Fibroblast of pulmonary artery (primary cell): ENCODE data around the gene TRIO.

ENCODE experiments used
- DNase-seq: peaks from one replicate; pipeline ENCODE4 v3.0.0-alpha.2; 2010; ENCODE audit warnings: low read depth
- H3K4me3 ChIP-seq: replicated peaks from 2 replicates; pipeline ENCODE4 v1.5.1; 2011; ENCODE audit warnings: low read depth, mild to moderate bottlenecking, control low read depth, low read length, moderate library complexity
- TF ChIP-seq, protein P1 (sequence below): IDR thresholded peaks from 2 replicates; pipeline ENCODE4 v1.5.1; 2011; ENCODE audit warnings: mild to moderate bottlenecking, control low read depth, low read length, inconsistent platforms; ENCODE audit errors: missing control alignments

Gene TRIO

DNA sequence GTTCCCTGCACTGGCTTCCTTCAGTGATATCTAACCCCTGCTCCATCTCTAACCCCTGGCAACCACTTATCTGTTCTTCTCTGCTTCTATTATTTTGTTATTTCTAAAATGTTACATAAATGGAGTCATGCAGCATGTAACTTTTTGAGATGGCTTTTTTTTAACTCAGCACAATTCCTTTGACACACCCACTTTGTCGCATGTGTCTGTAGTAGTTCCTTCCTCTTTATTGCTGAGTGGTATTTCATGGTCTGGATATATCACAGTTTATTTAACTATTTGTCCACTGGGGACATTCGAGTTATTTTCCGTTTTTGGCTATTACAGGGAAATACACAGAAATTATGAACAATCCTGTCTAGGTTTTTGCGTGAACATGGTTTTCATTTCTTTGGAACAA lies 200.2 kb downstream of the TRIO start:
- DNase-seq = no peak
- no peak overlapping the region for H3K4me3 ChIP-seq
- TF ChIP-seq, protein P1, sequence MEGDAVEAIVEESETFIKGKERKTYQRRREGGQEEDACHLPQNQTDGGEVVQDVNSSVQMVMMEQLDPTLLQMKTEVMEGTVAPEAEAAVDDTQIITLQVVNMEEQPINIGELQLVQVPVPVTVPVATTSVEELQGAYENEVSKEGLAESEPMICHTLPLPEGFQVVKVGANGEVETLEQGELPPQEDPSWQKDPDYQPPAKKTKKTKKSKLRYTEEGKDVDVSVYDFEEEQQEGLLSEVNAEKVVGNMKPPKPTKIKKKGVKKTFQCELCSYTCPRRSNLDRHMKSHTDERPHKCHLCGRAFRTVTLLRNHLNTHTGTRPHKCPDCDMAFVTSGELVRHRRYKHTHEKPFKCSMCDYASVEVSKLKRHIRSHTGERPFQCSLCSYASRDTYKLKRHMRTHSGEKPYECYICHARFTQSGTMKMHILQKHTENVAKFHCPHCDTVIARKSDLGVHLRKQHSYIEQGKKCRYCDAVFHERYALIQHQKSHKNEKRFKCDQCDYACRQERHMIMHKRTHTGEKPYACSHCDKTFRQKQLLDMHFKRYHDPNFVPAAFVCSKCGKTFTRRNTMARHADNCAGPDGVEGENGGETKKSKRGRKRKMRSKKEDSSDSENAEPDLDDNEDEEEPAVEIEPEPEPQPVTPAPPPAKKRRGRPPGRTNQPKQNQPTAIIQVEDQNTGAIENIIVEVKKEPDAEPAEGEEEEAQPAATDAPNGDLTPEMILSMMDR = no peak

DNA sequence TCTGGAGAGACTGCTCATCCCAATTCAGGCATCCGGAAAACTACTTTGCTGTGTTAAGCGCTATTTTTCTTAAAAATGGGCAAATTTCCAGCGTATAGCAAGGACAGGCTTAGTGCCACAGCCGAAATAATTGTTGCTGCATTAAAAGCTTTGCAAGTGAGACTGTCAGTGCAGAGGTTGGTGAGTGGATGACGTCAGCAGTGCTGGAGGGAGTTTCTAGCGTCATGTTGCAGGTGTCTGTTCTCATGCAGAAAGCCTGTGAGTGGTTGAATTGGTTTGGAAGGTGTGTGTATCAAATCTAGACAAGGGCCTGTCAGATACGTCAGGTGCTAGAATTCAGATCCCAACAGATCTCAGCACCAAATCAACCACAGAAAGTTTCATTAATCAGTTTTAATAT lies 204.4 kb downstream of the TRIO start:
- H3K4me3 ChIP-seq = no peak overlapping the region
- TF ChIP-seq, protein P1 = no peak
- DNase-seq = no peak

DNA sequence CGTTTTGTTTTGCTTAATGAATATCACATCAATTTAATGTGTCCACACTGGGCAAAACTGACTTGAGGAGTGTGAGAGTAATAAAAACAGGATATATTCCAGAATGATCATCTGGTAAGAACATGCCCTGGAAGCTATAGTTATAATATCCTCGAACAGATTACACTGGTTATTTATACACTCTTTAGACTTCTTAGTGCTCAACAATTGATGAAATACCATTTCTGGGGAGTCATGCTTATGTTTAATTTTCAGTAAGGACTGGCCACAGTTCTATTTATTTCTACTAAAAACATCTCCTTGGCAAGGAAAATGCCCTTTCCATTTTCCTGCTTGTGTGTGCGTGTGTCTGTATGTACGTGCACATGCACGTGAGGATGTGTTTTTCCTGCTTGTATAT lies 205.0 kb downstream of the TRIO start:
- TF ChIP-seq, protein P1 = no peak
- DNase-seq = no peak
- no peak overlapping the region for H3K4me3 ChIP-seq

DNA sequence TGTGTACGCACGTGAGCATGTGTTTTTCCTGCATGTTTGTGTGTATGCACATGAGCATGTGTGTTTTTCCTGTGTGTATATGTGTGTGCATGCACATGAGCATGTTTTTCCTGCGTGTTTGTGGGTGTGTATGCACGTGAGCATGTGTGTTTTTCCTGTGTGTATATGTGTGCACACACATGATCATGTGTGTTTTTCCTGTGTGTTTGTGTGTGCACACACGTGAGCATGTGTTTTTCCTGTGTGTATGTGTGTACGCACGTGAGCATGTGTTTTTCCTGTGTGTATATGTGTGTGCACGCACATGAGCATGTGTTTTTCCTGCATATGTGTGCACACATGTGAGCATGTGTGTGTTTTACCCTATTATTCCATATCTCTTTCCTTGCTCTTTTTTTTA lies 205.9 kb downstream of the TRIO start:
- no peak for DNase-seq
- TF ChIP-seq, protein P1 = no peak
- H3K4me3 ChIP-seq = no peak overlapping the region

DNA sequence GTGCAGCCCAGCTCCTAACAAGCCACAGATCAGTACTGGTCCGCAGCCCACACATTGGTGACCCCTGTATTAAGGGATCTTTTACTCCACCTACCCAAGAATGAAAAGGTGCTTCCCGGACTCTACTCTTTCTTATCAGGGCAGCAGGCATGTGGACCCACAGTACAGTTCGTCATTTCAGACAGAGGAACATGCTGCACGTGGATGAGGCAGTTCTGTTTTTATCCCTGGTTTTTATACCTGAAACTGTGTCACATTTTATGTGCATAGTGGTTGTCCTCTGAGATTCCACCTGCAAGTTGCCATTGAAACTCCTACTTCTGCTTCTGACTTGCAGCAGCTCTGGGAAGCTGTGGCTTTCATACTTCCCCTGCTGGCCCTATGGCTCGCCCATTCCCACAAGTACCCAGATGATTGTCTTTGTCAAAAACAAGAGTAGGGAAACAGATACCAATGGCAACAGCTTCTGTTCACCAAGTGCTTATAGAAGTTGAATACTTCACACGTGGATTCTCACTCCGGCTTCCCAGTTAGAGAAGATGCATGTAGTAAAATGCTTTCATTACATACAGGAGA lies 208.0 kb downstream of the TRIO start:
- no peak for DNase-seq
- TF ChIP-seq, protein P1 = no peak
- no peak overlapping the region for H3K4me3 ChIP-seq

DNA sequence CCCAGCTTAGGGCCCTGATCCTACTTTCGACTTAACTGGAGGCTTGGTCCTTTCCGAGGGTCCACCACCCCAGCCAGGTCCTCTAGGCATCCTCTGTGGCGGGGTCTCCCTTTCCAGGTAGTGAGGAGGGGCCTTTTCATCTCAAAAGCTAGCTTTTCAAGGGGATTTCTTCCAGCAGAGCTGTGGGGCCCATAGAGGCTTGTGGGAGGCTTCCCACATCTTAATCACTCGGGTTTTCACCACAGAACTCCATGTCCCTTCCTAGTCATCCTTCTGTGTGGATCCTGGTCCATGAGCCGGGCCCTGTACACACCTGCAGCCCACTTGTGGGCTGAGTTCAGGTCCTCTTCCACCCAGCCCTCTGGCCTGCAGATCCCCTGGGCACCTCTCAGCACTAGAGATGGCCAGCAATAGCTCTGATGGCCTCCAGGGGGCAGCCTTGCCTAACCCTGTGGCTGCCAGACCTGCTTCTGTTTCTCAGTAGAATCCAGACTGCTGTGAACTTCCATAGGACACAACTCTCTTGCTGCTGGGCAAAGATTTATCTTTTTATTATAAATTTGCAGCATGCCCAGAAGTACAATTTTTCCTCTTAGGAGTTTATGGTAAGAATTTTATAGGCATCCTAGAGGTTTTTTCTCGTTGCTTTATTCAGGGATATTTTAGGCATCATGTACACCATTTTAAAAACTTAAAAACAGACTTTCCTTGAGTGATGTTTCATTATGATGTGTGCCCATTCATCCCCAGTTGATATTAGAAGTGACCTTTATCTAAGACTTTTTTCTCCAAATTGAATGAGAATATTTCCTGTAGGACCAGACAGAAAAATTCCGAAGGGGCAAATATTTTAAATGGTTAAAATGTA lies 208.9 kb downstream of the TRIO start:
- peak; percentile 77 for DNase-seq
- TF ChIP-seq, protein P1 = peak; percentile 98
- no peak overlapping the region for H3K4me3 ChIP-seq
